NCI-H82 treated with DMSO at 0.1 percent for 48 hours (cell line): Measurements from ENCODE around the gene DCUN1D2.

Experiments used
- DNase-seq: peaks from one replicate; lab custom pipeline; 2025; ENCODE audit not compliant: unreplicated experiment; lab: John Stamatoyannopoulos, UW

Gene DCUN1D2

DNA sequence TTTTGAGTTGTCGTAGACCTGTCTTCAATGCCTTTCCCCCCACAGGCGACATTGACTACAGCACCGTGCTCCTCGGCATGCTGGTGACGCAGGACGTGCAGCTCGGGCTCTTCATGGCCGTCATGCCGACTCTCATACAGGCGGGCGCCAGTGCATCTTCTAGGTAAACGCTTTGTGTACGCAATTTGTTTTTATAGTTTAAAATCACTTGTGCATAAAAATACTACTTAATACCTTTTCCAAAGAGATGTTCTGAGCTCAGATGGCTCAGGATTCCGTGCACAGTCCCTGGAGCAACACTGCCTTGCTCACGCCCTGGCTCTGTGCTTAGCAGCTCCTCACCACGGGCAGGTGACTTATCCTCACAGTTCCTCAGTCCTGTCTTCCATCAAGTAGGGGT is 30.1 kb upstream of the DCUN1D2 start:
- no peak for DNase-seq

DNA sequence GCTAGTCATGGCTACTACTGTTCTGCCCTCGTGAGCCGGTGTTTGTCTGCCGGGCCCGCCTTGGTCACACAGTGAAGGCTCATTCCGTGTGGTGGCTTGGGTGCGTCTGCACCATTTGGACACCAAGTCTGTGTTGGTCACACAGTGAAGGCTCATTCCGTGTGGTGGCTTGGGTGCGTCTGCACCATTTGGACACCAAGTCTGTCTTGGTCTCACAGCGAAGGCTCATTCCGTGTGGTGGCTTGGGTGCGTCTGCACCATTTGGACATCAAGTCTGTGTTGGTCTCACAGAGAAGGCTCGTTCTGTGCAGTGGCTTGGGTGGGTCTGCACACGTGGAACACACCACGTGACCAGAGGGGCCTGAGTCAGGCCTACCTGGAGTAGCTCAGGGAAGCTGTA is 29.0 kb upstream of the DCUN1D2 start:
- DNase-seq, result no peak

DNA sequence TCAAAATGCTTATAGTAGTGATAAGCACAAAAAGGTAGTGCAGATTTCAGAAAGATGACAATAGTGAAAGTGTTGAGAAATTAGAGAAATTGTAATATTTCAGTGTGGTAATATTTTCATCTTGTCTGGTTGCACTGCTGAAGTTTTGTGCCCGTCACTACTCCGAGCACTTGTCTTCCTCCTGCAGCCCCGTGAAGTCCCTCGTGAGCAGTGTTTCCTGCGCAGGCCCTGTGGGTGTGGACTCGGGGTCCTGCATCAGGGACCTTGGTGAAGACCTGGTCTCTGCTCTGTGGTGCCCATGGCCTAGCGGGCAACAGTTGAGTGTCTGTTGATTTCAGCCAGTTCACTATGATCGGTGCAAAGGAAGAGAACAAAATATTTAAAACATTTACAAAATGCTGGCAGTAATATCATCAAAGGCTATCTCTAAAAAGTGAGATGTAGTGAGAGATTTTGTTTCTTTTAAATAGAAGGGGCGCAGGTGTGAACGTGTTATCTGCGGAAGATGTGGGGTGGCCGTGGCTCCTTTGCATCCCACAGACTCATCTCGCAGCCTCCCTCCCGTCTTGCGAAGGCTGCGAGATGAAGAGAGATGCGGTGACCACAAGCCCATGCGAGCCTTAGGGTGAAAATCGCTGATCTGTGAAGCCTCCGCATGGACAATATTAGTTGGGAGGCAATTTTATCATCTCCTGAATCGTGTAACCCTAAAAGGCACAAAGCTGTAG is 27.7 kb upstream of the DCUN1D2 start:
- no peak for DNase-seq

DNA sequence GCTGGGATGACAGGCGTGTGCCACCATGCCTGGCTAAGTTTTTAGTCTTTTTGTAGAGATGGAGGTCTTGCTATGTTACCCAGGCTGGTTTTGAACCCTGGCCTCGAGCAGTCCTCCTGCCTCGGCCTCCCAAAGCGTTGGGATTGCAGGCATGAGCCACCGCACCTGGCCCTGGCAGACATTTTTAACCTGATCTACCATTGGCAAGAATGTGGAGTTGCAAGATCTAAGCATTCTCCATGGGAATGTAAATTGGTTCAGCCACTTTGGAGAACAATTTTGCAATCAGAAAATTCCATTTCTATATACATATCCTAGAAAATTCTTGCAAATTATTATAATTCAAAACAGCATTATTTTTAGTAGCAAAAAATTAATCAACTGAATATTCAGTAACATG is 24.3 kb upstream of the DCUN1D2 start:
- DNase-seq, result no peak

DNA sequence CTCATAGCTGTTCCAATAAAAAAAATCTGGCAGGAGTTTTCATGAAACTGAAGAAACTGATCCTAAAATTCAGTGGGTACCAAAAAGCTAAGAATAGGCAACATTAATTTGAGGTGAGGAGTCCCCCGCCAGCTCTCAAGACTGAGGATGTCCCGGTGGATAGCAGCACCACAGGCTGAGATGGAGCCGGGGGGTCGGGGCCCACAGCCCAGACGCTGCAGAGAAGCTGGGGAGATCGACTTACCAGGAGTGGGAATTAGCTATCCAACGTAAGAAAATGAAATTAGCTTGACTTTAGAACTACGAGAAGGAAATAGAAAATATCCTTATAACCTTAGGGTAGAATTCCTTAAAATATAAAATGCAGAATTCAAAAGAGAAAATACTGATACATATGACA is 23.2 kb upstream of the DCUN1D2 start:
- DNase-seq, result no peak

DNA sequence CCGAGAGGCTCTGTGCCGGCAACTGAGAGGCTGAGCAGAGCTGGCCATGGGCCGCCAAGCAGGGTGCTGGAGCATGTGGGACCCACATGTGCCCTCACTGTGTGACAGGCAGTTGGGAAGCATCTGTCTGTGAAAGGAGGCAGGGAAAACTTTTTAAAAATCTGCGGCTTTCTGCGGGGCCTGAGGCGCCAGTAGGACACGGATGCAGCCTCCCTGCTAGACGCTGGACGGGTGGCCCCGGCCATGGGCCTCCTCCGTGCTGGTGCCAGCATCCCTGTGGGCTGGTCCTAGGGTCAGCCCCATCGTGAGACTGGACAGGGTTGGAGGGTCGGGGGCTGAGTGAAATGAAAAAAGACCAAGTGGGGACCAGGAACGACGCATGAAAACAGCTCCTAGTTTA is 20.9 kb upstream of the DCUN1D2 start:
- no peak for DNase-seq

DNA sequence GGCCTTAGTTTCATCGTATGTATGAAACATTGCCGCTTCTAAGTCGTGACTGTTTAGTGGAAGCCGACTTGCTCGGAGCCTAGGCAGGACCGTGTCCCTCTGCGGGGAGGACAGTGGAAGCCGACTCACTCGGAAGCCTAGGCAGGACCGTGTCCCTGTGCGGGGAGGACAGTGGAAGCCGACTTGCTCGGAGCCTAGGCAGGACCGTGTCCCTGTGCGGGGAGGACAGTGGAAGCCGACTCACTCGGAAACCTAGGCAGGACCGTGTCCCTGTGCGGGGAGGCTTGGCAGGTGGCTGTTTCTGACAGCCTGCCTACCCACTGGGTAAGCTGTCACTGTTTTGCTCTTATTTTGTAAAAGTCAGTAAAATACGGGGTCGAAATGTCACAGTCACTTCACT is 20.4 kb upstream of the DCUN1D2 start:
- DNase-seq, result no peak

DNA sequence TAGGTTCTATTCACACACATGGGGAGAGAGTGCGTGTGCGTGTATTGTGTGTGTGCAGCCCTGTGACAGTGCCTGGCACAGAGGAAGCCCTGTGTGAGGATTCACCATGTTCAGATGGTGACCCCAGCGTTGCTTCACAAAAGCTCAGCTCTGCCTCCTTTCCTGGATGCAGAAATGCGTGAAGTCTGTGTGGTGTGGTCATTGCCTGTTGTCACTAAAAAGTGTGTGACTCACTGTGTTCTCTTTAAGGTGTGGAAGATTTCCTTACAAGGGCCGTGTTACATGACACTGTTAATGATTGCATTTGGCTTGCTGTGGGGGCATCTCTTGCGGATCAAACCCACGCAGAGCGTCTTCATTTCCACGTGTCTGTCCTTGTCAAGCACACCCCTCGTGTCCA is 19.5 kb upstream of the DCUN1D2 start:
- no peak for DNase-seq

DNA sequence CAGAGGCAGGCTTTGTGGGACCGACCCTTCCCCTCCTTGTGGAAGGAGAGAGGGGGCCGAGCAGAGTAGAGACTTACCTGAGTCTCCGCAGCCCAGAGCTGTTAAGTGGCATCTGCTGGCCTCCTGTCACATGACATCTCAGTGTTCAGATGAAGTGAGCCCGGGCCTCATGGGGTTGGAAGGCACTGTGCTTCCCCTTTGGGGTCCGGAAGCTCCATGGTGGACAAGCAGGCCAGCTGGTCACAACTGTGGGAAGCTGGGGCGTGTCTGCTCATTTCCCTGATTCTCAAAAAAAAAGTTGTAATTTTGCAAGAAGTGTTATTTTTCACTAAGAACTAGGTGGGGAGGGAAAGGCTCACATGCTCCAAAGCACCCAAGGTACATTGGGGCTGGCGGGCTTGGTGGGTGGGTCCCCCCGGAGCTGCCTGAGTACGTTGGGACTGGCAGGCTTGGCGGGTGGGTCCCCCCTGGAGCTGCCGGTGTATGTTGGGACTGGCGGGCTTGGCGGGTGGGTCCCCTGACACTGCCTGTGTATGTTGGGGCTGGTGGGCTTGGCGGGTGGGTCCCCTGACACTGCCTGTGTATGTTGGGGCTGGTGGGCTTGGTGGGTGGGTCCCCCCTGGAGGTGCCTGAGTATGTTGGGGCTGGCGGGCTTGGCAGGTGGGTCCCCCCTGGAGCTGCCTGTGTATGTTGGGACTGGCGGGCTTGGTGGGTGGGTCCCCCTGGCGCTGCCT is 18.2 kb upstream of the DCUN1D2 start:
- DNase-seq, result no peak

DNA sequence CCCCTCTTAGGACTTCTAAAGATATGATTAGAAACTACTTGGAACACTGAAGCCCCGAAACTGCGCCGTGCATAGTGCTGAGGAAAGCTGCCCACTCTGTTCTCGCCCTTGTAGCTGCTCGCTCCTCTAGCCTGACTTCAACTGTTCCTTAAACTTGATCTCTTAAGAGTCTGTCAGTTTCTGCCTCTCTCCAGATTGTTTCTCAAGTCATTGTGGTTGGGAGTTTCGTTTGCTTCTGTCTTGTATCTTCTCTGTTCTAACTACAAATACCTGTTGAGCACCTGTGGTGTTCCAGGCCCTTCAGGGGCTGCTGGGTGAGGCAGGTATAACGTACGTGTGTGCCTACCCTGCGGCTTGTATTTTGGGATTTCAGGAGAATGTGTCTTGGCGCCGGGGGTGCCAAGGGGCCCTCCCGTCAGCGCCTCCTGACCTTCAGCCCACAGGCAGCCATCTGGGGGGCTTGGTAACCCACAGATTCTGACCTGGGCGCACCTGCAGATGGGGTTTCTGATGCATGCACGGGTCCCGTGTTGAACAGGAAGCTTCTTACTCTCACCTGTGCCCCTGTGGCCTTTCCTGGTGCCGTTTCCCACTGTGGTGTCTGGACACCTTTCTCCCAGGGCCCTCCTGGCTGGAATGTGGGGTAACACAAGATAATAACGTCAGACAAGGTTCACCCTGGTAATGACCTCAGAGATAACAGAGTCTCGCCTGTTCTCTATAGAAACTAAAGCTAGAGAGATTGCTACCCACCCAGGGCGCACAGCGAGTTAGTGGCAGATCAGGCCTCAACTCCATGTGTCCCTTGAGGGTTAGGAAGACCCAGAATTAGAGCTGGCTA is 17.2 kb upstream of the DCUN1D2 start:
- DNase-seq, result no peak

DNA sequence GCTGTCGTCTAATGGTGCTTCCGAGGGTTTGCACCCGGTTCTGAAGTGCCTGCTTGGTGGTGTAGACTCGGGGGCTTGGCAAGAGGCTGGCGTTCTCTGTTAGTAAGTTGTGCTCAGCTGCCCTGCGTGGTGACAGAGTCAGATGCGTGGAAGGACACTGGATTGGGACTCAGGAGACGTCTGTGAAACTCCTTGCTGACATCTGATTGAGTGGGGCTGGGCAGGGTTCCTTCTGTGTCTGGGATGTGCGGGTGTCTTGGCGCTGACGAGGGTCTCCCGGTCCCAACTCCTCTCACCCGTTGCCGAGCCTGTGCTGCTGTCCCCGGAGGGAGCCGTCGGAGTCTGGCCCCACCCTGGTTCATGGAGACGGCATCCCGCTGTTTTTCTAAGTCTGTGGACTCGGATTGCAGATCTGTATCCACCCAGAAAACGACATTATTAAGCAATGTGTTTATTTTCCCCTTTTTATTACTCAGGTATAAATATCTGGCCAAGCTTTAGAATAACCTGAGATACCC is 16.4 kb upstream of the DCUN1D2 start:
- DNase-seq, result no peak

DNA sequence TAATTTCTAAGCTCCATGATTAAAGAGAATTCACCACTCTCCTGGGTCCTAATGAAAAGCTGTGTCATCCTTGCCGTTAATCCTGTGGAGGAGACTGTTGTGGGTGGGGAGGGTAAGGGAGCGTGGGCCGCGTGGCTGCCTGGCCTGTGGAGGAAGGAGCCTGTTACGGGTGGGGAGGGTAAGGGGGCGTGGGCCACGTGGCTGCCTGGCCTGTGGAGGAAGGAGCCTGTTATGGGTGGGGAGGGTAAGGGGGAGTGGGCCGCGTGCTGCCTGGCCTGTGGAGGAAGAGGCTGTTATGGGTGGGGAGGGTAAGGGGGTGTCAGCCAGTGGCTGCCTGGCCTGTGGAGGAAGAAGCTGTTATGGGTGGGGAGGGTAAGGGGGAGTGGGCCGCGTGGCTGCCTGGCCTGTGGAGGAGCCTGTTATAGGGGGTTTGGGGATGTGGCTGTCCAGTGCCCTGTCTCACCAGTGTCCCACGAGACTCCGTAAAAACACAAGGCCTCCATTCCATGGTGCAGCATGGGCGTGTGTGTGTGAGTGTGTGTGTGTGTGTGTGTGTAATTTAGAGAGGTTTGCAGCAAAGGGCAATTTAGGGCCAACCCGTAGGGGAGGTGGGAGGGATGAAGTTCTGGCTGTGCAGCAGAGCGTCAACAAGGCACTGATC is 15.6 kb upstream of the DCUN1D2 start:
- DNase-seq, result no peak

DNA sequence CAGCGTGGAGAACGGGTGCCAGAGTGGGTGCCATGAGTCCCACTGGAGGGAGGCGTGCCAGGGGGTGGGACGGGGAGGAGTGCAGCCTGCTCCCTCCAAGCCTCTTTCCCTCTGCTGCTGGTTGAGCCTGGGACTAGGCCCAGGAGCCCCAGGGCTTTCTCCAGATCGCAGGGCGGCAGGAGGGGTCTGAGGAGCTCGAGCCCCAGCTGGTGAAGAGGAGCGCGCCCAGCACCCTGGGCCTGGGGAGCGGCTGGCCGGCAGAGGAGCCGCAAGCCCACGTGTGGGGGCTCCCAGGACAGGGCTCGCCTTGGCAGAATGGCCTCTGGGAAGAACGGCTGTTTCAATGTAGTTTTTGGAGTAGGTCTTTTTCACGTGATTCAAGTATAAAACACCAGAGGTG is 12.2 kb upstream of the DCUN1D2 start:
- DNase-seq, result no peak

DNA sequence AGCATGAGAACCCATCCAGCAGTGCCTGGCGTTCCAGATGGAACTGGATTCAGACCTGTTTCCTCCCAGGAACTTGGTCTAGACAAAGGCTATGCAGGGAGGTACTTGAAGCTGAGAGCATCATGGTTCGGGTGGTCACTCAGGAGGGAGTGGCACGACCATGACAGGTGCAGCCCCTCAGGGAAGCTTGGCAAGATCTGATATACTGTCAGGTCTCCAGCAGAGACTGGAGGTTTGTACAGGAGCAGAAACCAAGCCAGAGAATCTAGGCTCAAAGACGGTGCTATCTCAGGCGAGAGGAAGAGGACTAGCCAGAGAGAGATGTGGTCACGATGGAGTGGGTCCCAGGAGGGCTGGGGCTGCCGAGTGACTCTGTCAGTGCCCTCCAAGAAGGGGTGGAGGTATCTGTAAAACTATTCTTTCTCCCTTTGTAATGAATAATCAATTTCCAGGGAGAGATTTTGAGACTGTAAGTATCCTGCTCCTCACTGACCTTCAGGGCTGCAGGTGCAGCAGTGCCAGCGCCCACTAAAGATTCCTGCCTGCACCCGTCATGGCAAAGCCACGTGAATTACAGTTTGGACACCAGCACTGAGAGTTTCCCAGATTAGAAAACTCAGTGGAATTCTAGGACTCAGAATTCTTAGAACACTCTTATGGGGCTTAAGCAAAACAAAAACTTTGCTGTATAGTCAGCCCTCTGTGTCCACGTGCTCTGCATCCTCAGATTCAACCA is 10.2 kb upstream of the DCUN1D2 start:
- no peak for DNase-seq

DNA sequence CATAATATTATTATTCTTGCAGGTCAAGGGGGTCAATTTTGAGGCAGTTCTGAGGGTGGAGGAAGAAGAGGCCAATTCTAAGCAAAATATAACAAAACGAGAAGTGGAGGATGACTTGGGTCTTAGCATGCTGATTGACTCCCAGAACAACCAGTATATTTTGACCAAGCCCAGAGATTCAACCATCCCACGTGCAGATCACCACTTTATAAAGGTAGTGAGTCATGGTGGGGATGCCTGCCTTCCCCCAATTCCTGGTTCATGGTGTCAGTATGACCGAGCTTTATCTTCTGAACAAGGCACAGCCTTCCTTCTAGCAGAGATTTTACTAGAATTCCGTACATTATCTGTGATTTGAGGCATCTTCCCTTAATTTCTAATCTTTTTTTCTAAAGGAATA is 9.4 kb upstream of the DCUN1D2 start:
- no peak for DNase-seq

DNA sequence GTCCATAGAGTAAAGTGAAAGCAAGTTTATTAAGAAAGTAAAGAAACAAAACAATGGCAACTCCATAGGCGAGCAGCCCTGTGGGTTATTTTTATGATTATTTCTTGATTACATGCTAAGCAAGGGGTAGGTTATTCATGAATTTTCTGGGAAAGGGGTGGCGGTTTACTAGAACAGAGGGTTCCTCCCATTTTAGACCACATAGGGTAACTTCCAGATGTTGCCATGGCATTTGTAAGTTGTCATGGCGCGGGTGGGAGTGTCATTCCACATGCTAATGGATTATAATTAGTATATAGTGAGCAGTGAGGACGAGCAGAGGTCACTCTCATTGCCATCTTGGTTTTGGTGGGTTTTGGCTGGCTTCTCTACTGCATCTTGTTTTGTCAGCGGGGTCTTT is 8.4 kb upstream of the DCUN1D2 start:
- no peak for DNase-seq

DNA sequence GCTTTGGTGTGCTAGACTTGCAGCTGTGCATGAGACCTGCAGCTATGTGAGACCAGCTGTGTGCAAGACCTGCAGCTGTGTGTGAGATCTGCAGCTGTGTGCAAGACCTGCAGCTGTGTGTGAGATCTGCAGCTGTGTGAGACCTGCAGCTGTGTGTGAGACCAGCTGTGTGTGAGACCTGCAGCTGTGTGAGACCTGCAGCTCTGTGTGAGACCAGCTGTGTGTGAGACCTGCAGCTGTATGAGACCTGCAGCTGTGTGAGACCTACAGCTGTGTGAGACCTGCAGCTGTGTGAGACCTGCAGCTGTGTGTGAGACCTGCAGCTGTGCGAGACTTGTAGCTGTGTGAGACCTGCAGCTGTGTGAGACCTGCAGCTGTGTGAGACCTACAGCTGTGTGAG is 6.7 kb upstream of the DCUN1D2 start:
- no peak for DNase-seq

DNA sequence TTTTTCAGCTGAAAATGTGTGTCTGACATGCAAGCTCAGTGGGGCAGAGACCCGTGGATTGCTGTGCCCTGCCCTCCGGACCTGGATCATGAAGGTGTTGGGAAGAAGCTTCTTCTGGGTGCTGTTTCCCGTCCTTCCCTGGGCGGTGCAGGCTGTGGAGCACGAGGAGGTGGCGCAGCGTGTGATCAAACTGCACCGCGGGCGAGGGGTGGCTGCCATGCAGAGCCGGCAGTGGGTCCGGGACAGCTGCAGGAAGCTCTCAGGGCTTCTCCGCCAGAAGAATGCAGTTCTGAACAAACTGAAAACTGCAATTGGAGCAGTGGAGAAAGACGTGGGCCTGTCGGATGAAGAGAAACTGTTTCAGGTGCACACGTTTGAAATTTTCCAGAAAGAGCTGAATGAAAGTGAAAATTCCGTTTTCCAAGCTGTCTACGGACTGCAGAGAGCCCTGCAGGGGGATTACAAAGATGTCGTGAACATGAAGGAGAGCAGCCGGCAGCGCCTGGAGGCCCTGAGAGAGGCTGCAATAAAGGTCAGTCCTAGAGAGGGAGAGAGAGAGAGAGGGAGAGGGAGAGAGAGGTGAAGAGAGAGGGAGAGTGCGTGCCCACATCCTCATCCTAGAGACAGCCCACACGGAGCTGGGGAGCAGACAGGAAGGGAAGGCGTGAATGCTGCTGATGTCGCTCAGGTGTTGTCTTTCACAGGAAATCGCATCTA is 5.1 kb upstream of the DCUN1D2 start:
- no peak for DNase-seq

DNA sequence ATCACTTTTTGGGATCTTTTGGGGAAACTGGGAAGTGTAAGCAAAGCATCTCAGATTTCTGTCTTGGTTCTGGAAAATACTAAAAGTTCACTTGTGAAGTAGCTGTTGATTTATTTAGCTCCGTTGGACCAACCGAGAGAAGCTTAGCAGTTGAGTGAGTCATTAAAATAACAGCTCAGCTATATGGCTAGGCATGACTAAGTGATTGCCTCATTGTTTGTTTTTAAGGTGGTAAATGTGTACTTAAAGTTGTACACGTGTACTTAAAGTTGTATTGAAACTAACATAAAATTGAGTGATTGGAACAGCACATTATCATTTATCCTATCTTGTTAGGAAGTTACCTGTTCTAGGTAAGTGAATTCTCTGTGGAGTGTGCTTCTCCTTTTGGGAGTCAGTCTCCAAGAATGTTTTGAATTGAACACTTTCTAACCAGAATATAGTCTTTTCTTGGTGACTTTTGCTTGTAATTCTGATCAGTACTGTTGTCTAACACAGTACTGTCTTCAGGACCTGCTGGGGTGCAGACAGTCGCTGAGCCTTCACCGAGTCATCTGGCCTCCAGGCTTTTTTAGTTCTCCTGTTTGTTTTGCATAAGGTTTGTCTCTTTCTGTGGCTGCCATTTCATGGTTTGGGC is 2.9 kb upstream of the DCUN1D2 start:
- no peak for DNase-seq
